NCI-H1048 (cell line): ENCODE data around the gene AMER2.

ENCODE experiments used
- DNase-seq: peaks from one replicate; lab custom pipeline; 2025; lab: John Stamatoyannopoulos, UW

Gene AMER2

GRCh38 chr13:25151626-25152195, 20.4 kb downstream of the AMER2 start:
- DNase-seq: no peak

DNA sequence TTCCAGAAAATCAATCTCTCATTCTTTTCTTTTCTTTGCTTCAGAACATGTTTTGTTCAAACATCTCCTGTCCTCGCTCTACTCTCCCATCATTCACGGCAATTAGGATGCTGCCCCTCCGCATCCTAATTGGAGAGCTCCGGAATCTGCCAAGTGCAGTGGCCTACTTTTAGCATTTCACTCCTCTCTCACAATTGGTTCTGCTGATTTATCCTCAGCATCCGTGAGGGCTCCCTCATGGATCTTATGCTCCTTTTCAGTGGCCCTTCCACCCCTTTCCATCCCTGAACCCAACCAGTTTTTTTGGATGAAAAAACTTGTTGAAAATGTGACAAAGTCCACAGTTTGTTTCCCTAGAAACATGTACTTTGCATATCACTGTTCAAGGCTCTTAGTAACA, 22.4 kb downstream of the AMER2 start:
- no peak for DNase-seq

DNA sequence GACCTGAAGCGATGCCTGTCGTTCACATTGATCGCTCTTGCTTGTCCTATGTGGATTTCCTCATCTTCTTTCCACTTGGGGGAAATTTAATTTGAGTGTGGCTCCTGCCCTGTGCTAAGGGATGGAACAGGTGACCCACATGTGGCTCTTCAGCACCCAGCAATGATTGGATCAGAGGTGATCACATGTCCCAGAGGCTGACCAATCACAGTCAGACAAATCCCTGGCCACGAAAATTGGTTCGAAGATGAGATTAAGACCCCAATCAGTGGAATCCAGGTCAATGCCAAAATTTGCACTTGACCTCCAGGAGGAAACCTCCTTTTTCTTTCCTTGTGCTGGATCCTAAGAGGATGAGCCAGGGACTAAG, 23.7 kb downstream of the AMER2 start:
- DNase-seq: no peak

GRCh38 chr13:25147638-25148401, 24.3 kb downstream of the AMER2 start:
- peak; percentile 0 for DNase-seq

GRCh38 chr13:25143706-25144105, 28.4 kb downstream of the AMER2 start:
- peak; percentile 71 for DNase-seq

DNA sequence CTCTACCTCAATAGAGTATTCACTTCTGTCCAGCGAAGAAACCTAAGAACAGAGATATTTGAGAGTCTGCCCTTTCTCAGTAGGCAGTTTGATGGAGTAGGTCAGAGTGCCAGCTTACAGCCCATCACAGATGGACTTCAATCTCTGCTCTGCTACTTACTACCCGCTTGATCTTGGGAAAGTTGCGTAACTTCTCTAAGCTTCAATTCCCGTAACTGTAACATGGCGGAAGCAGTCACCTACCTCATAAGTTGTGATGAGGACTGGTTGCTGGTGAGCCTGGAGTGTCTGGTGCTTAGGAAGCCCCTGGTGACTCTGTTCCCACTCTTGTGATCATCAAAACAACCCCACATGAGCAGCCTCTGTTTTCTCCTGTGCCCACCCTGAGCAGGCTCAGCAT, 31.0 kb downstream of the AMER2 start:
- no peak for DNase-seq

GRCh38 chr13:25137788-25138115, 34.3 kb downstream of the AMER2 start:
- DNase-seq: no peak

DNA sequence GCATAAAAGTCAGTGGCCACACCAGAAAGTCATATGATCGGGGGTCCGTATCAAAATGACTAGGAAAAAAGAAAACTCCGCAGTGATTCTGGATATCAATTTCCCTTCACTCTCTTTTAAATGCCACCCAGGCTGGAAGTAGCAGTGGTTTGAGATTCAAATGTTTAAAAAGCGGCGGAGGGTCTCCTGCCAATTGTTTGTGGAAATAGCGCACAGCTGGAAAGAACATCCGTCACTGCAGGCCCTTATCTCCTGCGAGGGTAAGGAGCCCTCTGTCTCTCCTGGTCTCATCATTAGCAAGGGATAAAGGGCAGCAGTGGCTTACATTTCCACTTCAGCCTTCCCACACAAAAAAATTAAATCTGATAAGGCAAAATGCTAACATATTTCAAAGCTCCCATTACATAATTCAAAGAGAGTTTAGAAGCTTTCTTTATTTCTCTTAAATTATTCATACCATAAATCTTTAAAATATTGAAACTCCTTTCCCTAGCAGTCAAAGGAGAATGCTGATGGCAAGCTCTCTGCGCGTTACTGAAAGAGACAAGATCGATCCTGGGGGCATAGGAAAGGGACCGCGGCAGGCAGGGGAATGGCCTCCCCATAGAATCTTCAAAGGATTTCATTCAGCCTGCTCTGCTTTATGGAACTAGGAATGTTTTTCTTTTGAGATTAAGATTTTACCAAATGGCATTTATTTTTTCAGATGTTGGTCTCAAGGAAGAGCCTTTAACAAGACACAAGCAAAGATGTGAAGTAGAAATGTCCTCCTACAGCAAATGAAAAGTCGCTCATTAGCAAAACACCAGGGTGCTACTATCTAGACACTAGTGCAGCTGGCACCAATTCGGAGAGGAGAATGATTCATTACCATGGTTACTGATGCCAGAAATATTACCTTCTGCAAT, 35.0 kb downstream of the AMER2 start:
- DNase-seq: no peak

- DNase-seq: no peak
Measured at GRCh38 chr13:25135896-25136295, 36.2 kb downstream of the AMER2 start.

DNA sequence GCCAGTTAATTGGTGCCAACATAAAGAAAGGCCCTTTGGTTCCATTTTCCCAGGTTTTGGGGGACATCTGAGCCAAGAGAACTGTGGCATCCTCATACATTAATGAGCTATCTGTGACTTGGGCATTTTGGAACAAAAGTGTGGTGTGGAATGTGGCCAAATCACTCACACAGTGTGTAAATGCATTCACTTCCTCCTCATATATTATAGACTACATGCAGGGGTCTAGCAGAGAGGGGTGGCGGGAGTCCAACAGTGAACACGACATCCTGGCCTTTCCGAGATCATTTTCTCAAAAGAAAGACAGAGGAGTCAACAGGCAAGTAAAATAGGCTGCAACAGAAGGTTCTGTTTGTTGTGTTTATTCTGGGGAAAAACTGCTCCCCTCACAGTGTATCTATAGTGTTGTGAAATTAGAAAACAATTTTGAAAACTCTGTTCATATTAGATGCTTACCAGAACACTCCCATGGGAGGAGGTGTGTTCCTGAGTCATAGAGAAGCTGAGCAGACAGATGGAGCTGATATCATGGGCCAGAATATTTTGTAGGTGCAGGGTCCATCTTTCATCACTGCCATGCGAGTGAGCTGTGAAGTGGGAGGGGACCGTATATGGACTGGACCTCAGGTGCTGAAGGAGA, 39.2 kb downstream of the AMER2 start:
- DNase-seq: no peak

GRCh38 chr13:25131881-25132420, 40.1 kb downstream of the AMER2 start:
- no peak for DNase-seq

DNA sequence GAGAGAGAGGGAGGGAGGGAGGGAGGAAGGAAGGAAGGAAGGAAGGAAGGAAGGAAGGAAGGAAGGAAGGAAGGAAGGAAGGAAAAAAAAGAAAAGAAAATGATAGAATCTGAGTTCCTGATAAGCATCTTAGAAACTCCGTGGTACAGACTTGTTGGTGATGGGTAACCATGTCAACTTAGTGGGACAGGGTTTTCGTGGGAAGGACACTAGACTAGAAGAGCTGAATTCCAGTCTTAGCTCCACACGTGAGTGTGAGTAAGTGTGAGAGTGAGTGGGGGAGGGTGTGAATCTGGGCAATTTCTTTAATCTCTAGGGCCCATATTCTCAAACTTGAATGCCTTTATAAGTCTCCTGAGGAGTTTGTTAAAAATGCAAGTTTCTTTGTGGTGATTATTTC, 41.1 kb downstream of the AMER2 start:
- no peak for DNase-seq

GRCh38 chr13:25118378-25118905, 53.6 kb downstream of the AMER2 start:
- DNase-seq: no peak

- no peak for DNase-seq
Measured at GRCh38 chr13:25117312-25117711, 54.8 kb downstream of the AMER2 start.

- DNase-seq: no peak
Measured at GRCh38 chr13:25116044-25116443, 56.0 kb downstream of the AMER2 start.

GRCh38 chr13:25114220-25114619, 57.9 kb downstream of the AMER2 start:
- peak; percentile 24 for DNase-seq

DNA sequence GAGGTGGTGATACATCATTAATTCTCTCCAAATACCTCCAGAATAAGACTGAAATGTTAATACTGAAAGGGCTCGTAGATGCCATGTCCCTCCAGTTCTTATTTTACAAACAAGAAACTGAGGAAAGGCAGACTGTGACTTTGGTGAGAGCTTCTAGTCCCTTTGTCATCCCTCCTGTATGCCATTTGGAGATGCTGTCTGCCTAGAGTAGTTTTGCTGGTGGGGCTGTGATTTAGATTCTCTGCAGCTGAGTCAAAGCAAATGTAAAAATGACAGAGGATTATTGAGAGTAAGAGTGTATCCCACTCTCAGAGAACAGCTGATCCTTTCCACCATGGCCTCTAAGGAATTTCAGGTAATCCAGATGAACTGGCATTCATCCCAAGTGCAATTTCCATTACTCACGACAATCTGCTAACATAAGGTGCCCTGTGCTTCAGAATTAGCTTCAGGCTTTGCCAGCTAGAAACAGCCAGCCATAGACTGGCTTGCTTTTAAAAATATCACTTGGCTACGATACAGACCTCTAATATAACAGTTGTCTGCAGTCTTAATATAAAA, 59.3 kb downstream of the AMER2 start:
- no peak for DNase-seq
